Posterior cingulate gyrus (tissue), 11 donors: ENCODE results near the gene TMEM182.
A peak's percentile ranks its signal among the peaks of the same experiment; 100 is the strongest.

Source experiments
- DNase-seq, 10 donors: peaks; one replicate each; pipeline versions ENCODE4 v3.0.0 to v3.0.0-alpha.2; 2020 to 2021; ENCODE audit warnings: mixed read lengths in 3 of 10
- intact Hi-C: fragments of 100-400 bp; cut with DNase I; formaldehyde crosslinking; loops from one replicate; pipeline ENCODE4 v1.15.1; 2023

The TMEM182 gene

DNA sequence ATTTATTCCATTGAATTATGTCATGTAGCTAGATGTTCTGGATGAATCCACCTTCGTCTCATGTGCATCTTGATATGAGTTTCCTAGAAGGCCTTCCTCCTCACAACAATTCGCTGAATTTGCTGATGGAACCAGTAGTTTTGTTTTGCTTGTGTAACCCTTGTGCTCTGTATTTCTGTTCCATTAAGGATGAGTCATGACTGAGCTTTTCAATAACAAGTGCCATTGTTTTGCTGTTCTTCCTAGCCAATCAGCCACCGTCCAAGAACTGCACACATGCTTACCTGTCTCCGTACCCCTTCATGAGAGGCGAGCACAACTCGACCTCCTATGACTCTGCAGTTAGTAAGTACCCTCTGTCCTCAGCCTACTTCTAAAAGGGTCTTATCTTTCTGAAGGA, 2.3 kb downstream of the TMEM182 start:
- DNase-seq: no peak
- intact Hi-C loops: no loop called here

DNA sequence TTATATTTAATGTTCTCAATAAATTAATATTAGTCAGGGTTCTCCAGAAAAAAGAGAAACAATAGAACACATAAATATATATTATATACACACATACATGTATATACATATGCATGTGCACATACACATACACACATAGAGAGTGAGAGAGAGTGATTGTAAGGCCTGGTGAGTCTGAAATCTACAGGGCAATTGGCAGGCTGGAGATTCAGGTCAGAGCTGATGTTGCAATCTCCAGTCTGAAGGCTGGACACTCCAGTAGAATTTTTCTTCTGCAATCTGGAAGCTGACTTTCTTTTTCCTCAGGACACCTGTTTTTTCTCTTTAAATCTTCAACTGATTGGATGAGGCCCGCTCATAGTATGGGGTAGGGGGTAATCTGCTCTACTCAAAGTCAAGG, 3.2 kb downstream of the TMEM182 start:
- no peak for DNase-seq
- intact Hi-C loops: no loop called here

DNA sequence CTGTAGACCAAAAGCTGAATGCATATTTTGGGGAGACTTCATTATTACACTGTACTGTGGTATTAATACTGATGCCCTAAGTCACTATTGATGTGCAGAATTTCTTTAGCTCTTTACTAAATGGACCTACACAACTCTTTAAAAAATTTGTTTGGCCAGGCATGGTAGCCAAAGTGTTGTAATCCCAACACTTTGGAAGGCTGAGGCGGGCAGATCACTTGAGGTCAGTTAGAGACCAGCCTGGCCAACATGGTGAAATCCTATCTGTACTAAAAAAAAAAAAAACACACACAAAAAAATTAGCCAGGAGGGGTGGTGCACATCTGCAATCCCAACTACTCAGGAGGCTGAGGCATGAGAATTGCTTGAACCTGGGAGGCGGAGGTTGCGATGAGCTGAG, 6.4 kb downstream of the TMEM182 start:
- intact Hi-C loops: no loop called here
- DNase-seq: no peak

DNA sequence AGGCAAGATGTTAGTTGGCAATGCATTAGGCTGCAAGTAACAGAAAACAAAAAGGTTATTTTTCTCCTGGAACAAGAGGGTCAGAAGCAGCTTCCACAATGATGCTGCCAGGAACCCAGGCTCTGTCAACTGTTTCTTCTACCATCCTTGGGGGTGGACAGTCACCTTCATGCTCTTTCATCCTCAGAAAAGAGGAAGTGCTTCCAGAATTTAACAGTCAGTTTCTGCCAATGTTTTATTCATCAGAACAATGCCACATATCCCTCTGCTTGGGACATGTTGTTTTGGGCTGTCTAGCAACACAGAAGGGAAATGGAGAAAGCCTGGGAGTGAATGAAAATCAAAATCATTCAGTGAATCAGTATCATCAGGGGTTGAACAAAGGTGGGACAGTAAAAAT, 7.1 kb downstream of the TMEM182 start:
- no peak for DNase-seq
- intact Hi-C loops: no loop called here

DNA sequence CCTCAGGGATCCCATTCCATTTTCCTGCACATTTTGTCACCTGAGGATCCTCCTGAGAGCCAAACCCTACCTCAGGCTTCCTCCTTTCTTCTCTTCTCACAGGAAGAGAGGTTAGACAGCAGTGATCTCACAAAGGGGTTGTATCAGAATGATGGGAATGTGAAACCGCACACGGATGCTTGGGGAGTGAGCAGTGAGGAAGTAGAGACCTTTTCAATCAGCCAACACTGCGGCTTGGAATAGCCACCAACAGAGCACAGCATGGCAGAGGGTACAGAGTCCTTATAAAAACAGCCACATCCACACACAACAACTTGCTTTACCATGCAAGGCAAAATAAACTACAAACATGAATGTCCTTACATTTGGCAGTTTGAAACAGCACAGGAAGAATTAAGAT, 8.7 kb downstream of the TMEM182 start:
- no peak for DNase-seq
- intact Hi-C loops: no loop called here

DNA sequence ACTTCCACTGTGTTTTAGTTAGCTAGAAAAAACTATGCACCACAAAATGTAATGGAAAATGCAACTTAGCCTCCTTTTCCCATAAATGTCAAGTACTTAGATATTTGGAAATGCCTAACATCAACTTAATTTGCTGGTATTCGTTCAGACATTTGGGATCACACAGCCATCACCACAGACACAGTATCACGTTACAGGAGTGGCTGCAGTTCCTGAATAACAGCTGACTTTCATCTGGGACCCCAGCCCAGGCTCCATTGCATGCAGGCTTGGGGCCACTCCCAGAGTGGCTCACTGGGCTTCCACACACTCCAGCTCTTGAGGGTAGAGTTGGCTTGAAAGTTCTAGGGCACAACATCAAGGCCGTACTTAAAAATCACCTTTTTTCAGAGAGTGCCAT, 9.3 kb downstream of the TMEM182 start:
- DNase-seq: no peak
- intact Hi-C loops: no loop called here

DNA sequence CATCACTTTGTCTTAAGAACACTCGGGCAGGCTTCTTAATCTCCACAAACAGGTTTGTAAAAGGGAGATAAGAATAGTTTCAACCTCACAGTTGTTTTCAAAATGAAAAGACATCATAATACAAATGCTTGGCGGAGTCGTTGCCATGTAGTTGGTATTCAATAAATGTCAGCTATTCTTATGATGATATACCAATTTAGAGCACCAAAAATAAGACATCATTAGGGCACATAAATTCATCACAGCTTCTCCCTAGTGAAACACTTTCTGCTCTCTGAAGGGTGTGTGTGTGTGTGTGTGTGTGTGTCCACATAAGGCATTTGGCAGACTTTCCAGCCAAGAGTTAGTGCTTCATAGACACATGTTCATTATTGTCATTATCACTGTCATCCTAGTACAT, 10.8 kb downstream of the TMEM182 start:
- no peak for DNase-seq
- intact Hi-C loops: no loop called here

DNA sequence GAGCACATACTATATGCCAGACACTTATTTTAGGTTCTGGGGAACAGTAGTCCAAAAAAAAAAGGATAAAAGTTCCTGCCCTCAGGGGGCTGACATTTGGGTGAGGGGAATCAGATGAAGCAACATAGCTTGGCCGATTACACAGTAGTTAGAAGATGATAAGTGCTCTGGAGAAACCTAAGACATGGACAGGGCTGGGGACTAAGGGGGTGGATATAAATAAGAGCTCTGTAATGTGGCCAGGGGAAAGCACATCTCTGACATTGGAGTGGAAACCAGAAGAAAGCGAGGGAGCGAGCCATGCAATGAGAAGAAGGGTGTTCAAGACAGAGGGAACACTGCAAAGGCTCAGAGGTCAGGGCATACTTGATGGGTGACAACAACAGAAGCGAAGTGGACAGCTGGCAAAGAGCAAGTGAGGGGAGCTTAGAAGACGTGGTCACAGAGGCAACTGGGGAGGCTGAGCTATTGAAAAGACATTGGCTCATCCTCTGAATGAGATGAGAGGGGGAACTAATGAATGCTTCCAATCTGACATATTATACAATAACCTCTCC, 11.4 kb downstream of the TMEM182 start:
- intact Hi-C loops: no loop called here
- peak in 1 of 10 donors; percentile 53 for DNase-seq

DNA sequence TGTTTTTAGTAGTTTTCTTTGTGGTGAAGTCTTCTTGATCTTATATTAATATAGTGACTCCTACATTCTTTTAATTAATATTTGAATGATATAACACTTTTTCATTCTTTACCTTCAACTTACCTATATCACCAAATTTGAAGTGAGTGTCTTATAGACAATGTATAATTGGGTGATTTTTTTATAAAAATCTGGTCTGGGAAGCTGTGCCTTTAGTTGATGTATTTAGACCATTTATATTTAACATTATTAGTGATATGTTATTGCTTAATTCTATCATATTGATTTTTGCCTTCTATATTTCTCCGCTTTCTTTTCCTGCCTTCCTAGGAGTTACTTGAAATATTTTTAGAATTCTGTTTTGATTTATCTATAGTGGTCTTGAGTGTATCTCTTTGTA, 16.4 kb downstream of the TMEM182 start:
- intact Hi-C loops: no loop called here
- no peak for DNase-seq

DNA sequence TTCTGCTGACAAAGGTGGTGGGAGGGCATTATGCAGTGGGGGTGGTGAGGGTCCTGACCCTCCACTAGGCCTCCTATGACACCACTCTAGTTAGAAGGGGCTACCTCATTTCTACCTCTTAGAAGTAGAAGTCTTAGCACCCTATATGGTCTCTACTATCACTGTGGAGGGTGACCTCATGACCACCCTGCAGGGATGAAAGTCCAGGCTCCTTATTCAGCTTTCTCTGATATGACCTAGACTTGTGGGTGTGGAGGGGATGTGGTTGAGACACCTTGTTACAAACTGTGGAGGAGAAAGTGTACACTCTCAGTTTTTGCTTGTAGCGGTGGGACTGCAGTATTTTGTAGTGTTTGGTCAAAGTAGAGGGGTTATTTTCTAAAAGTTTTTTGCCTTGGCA, 18.6 kb downstream of the TMEM182 start:
- intact Hi-C loops: no loop called here
- no peak for DNase-seq

DNA sequence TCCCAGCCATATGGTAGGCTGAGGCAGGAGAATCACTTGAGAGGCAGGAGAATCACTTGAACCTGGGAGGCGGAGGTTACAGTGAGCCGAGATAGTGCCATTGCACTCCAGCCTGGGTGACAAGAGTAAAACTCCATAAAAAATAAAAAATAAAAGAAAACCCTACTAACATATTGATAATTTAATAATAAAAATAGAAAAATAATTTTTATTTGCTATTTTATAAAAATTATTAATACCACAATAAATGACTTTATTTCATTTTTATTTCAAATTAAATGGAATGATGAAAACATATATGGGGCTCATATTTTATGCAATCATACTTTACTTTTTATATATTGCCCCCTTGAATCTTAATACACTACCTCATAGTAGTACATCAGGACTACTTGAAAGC, 20.4 kb downstream of the TMEM182 start:
- no peak for DNase-seq
- intact Hi-C loops: no loop called here

DNA sequence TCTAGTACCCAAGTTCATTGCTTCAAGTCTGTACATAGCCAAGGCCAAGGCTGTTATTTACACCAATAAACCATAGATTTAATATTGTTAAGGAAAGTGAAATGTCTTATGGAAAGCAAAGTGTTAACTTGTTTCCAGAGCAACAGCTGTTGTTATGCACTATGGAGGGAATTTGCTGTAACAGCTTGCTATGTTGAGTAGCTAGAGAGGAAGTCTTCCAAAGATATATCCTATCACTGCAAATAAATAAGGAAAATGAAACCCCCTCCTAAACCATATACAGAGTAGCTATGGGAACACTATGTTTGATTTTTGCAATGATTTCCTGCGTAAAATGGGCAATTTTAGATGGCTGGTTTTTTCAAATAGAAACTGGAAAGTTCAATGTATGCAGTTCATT, 21.1 kb downstream of the TMEM182 start:
- intact Hi-C loops: no loop called here

DNA sequence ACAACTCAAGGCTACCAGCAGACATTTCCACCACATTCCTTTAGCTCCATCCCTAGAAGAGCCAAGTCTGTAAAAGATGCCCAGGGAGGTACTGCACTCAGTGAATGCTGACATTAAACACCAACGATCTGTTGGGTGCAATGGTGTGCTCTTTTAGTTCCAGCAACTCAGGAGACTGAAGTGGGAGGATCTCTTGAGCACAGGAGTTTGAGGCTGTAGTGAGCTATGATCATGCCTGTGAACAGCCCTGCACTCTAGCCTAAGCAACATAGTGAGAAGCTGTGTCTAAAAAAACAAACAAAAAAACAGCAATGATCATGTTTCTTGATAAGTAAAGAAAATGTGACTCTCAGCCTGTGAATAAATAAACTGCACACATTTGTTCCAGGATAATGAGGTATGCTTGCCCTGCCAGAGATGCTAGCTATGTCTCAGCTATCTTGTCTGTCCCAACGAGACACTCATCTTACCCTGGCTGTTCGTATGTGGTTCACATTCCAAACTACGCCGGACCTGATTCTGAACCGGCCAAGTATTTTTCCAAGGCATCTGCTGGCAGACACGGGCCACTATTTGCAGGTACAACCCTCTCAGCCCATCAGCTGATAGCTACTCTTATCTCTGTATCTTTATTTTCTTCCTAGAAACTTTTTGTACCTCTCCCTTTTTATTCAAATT, 21.8 kb downstream of the TMEM182 start:
- intact Hi-C loops: no loop called here

More for the DNA sequence above, 21.1 kb downstream of the TMEM182 start:
- DNase-seq: no peak

DNA sequence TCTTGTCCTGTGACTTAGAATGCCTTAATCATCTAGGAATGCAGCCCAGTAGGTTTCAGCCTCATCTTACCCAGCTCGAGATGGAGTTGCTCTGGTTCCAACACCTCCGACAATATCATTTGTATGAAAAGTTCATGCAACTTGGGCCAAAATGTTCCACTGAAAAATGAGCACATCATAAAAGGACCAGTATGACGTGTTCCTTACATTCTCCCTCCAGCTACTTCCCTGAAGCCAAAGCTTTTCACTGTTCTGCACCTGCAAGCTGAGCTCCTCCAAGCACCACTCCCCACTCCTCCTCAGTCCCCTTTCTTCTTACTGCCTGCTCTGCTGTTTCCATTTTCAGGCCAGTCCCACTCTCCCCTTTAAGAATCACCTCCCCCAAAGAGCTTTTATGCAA, 23.1 kb downstream of the TMEM182 start:
- intact Hi-C loops: no loop called here
- no peak for DNase-seq

More for the DNA sequence above, 21.8 kb downstream of the TMEM182 start:
- no peak for DNase-seq

DNA sequence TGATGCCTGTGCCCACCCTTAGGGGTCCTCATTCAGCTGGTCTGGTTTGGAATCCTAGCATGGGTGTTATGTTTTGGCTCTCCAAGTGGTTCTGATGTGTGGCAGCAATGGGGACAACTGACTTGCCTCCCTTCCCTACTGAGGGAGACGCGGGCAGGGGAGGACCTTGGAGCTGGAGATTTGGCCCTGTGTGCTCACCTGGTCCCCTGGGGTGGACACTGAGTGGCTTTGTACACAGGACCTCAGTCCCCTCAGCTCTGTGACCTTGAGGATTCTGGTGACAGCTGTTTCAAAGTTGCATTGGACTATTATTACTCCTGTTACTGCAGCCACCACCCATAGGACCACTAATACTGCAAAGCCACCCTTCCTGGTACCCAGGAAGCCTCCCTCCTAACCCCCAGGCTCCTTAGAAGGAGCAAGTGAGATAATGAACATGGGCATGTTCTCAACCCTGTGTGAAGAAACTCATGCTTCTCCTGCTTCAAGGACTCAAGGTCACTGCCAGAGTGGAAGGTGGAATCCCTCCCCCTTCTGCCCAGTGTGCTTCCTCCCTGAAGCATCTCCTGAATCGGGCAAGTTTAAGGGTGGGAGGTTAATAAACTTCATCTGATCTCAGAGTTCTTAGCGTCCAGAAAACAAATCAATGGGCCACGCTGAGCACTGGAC, 26.5 kb downstream of the TMEM182 start:
- no peak for DNase-seq
- intact Hi-C loops: no loop called here

DNA sequence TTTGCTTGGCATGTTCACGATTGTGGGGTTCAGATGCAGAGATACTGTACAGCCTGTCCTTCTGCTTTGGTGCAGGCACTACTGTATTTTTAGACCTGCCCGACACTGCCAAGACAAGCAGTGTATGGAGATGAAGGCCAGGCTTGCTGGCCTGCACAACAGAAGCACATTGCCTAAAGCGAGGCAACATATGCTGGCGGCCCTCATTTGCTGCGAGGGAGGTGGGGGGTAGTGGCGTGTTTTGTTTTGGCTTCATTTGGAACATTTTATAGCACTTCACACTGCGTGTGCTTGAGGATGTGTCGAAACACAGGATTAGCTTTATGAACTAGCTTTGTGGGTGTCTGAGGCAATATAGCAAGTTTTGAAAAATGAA, 27.0 kb downstream of the TMEM182 start:
- intact Hi-C loops: no loop called here
- DNase-seq: peak in 8 of 10 donors; percentile 45 to 92 (median 57)

DNA sequence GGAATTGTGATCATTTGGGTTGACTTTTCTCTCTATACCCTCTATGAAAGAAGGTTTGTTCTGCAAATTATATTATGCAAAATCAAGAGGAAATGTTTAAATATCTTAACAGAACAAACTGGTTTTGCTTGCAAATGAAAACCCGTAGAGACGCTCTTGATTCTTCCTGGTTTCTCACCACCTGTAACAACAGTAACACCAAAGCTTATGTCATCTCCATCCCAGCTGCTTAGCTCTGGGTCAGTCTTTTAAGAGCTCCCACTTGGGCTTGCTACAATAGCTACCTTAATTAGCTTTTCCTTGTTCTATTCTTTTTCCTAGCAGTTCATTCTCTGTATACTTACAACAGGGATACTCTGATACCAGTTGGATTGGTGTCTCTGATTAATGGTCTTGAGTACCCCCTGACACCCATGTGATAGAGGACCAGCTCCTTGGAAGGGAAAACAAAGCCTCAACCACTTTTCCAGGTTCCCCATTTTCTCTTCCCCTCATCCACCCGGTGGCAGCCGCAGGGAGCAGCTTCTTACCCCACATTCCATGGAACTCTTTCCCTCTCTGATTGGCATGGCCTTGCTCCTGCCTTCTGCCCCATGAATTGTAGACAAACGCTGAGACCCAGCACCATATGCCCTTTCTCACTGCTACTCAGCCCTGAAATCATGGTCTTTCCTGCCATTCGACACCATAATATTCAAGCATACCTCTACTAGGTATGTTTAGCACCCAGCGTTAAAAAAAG, 27.7 kb downstream of the TMEM182 start:
- DNase-seq: no peak
- intact Hi-C loops: no loop called here

DNA sequence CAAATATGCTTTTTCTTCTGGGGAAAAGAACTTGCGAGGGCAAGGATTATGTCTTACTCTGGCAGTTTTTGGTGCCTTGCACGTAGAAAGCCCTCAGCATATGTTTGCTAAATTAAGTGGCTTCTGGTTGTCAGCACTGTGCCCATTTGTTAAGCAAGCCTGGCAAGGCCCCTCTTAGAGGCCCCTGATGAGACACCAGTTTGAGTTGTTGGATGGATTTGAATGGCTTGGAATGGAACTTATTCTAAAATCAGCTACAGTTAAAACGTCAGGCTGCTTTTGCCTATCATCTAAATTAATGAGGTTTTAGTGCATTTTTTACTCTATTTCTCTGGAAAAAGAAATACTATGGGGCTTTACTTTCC, 28.2 kb downstream of the TMEM182 start:
- DNase-seq: no peak
- intact Hi-C loops: no loop called here

DNA sequence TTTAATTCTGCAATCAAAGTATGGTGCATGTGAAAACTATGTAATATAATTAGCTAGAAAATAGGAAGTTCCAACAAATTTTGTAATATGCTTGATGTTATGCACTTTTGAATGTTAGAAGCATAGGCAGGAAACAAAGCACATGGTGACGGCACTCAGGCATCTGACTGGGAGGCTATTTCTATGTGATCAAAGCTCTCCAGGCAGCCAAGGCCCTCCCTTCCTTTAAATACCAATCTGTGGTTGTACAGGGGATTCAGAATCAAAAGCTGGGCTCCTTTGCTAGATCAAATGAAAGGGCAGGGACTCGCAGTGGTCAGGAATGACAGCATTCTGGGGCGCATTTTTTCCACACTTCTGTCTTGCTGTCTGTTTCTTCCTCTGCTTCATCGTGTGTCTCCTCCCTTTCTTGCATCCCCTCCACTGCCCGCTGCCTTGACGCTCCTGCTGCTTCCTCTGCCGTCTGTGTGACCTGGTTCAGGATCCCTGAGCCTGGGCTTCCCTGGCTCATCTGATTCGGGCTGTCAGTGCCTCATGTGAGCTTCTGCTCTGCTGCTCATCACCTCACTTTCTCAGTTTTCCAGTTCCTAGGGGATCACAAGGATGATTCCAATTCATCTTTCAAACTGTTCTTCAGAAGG, 30.9 kb downstream of the TMEM182 start:
- intact Hi-C loops: no loop called here
- DNase-seq: no peak

DNA sequence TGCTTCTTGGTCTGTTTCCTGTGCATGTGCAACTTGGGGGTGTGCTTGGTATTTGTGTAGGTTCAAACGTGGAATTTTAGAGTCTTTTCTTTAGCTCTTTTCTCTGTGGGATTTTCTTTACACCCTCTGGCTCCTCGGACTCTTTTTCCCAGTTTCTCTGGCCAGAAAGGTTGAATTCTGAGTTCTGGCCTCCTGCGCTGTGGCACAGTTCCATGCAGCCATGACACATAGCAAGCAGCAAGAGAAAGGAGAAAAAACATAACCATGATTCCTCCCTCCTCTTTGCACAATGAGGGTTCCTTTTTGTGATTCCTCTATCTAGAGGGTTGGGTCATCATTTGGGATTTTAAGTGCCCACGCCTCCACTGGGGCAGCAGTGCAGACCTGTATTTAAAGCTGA, 33.8 kb downstream of the TMEM182 start:
- intact Hi-C loops: no loop called here

DNA sequence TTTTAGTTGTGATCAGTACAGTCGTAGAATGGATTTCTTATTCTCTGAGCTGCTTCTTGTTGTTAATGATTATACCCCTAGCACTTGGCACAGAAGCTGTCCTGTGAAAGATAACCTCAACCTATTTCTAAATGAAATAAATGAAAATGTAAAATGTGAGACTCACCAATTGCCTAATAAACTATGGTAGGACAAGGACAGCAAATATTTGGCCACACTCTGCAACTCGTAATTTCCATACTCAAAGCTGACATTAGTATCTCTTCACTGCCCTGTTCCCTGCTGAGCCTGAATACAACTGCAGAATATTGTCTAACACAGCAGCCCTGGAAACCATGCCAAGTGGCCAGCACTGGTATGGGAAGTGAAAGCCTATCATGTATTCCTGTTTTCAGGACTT, 34.5 kb downstream of the TMEM182 start:
- DNase-seq: peak in 1 of 10 donors; percentile 57
- intact Hi-C loops: no loop called here

More for the DNA sequence above, 33.8 kb downstream of the TMEM182 start:
- DNase-seq: no peak
